Measurements from ENCODE around the gene SLC9A6.
"Not testable (repeated sequence)": the region's sequence is repeated elsewhere in the genome, so short reads cannot be mapped to it uniquely, and the experiment has no call there.

The SLC9A6 gene

DNA sequence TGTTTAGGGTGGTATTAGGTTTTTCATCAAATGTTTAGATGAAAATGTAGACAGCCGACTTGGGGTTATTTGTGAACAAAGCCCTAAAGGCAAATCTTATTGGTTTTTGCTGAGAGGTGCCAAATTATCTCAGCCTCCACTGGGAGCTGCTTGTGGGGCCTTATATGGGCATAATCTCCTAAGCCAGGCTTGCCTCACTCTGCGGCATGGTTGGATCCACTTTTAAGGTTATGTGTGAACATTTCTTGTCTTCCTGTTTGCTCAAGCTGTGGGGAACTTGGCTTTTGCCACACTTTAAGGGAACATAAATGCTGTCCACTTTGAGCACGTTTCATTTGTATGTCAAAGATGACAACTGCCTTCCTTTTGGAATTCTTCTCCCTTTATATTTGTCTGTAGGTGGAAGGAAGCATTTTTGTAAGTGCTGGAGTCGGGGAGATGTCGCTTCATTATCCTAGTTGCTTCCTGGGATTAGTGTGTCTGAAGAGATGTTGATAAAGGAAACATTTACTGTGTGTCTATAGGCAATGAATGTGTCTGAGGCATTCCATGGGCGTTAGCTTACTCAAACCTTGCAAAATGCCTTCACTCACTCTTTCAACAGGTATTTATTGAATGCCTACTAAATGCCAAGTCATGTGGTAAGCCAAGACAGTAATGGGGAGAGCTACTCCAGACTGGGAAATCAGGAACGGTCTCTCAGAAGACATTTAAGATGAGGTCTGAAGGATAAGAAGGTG, 78.3 kb downstream of the SLC9A6 start:
- no peak for DNase-seq (ENCODE audit: low spot score)

- no peak for DNase-seq (ENCODE audit: low spot score)
These were observed 79.4 kb downstream of the SLC9A6 start for GRCh38 chrX:136064661-136065043.

DNA sequence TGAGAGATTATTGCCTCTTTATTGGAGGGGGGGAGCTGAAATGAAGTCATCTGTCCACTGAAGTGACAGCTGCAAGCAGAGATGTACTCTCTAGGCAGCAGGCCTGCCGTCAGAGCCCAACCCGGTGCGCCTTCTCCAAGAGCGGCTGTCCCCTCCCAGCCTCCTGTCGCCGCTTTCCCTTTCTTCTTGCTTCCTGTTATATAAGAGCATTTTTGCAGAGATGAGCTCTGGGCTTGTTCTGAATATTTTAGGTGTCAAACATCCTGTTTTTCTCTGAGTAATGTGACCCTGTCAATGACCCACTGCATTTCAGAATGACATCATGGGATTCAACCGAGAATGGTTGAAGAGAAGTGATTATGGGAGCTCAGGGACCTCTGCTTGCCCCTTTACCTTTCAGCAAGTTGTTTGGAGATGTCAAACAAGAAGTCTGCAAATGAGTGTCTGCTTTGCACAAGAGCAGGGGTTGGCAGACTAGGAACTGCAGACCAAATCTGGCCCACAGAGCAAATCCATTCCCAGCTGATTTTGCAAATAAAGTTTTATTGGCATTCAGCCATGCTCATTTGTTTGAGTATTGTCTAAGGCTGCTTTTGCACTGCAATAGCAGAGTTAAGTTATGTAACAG, 79.9 kb downstream of the SLC9A6 start:
- DNase-seq (ENCODE audit: low spot score), result no peak

- no peak for DNase-seq (ENCODE audit: low spot score)
These were observed 81.9 kb downstream of the SLC9A6 start for GRCh38 chrX:136067097-136067496.

- DNase-seq (ENCODE audit: low spot score), result no peak
These were observed 82.7 kb downstream of the SLC9A6 start for GRCh38 chrX:136067966-136068365.

- no peak for DNase-seq (ENCODE audit: low spot score)
These were observed 91.7 kb downstream of the SLC9A6 start for GRCh38 chrX:136076942-136077341.

GRCh38 chrX:136080766-136081165, 95.5 kb downstream of the SLC9A6 start:
- no peak for DNase-seq (ENCODE audit: low spot score)

GRCh38 chrX:136086521-136086920, 101.3 kb downstream of the SLC9A6 start:
- DNase-seq (ENCODE audit: low spot score), result no peak

GRCh38 chrX:136091898-136092297, 106.7 kb downstream of the SLC9A6 start:
- DNase-seq (ENCODE audit: low spot score), result not testable (repeated sequence)

GRCh38 chrX:136094962-136095361, 109.7 kb downstream of the SLC9A6 start:
- no peak for DNase-seq (ENCODE audit: low spot score)
